ENCODE data around the gene ADGRG2. TPM values are rescaled to one million over a fixed set of nuclear protein-coding genes. Genes with fewer than 3 reads are reported as not detected.

The ADGRG2 gene
- total RNA-seq, 1 experiment from 2014 or later: 1.4 TPM

GRCh38 chrX:18973527-18974192 lies 148.6 kb downstream of the ADGRG2 start:
- Histone ChIP-seq H3K79me2 (ENCODE audit: low read length) (peaks cover 43% of the 10 kb centered on the region), H3K27me3 (ENCODE audit: low read length) (no peaks in the 10 kb centered on the region), H2AFZ (ENCODE audit: low read length) (no peak overlapping the region), H3K36me3 (ENCODE audit: low read depth, low read length) (0 out of 2 replicates have a peak, but pooled peaks cover 4% of the 10 kb centered on the region), H3K9me3 (ENCODE audit: low read length) (no peaks in the 10 kb centered on the region), H3K4me3 (ENCODE audit: low read length) (no peak overlapping the region), H3F3A (ENCODE audit: low read length, unreplicated experiment) (no peaks in the 10 kb centered on the region), H3K9ac (ENCODE audit: low read length) (no peak overlapping the region), H3K9me2 (replicated peaks; ENCODE audit: low read length) (no peaks in the 10 kb centered on the region), H3K4me2 (ENCODE audit: low read length) (no peak overlapping the region), H4K20me1 (ENCODE audit: low read length) (no peaks in the 10 kb centered on the region), H3K27ac (ENCODE audit: low read length) (no peak overlapping the region), H3K4me1 (ENCODE audit: insufficient read depth, low read length) (no peaks in the 10 kb centered on the region)
- BruUV-seq (replicated peaks): no TSS peak
- CTCF ChIA-PET: no interaction called here
- no peak for TF ChIP-seq EZH2phosphoT487 (IDR thresholded peaks at IDR 0.05; ENCODE audit: borderline replicate concordance, low read length)
- no peak for TF ChIP-seq CTCF (conservative IDR thresholded peaks at IDR 0.05; ENCODE audit: low read depth, low read length)
- TF ChIP-seq EZH2 (IDR thresholded peaks at IDR 0.05; ENCODE audit: low read length, unreplicated experiment): no peak
- DNase-seq (peak; percentile 16), ATAC-seq (no peak)
- POLR2A ChIA-PET (ENCODE audit: unreplicated experiment): no interaction called here
- intact Hi-C loops (cut with micrococcal nuclease): no loop called here

GRCh38 chrX:18971506-18971905 lies 150.8 kb downstream of the ADGRG2 start:
- Histone ChIP-seq H3K27ac (ENCODE audit: low read length) (no peak overlapping the region), H3K4me2 (ENCODE audit: low read length) (no peak overlapping the region), H3K4me1 (ENCODE audit: insufficient read depth, low read length) (no peaks in the 10 kb centered on the region), H3K79me2 (ENCODE audit: low read length) (peaks cover 27% of the 10 kb centered on the region; the same call in 1 of the 2 replicates), H3K27me3 (ENCODE audit: low read length) (no peaks in the 10 kb centered on the region), H4K20me1 (ENCODE audit: low read length) (no peaks in the 10 kb centered on the region), H3K9me2 (replicated peaks; ENCODE audit: low read length) (no peaks in the 10 kb centered on the region), H3K9ac (ENCODE audit: low read length) (no peak overlapping the region), H3K4me3 (ENCODE audit: low read length) (no peak overlapping the region), H3K9me3 (ENCODE audit: low read length) (no peaks in the 10 kb centered on the region), H3F3A (ENCODE audit: low read length, unreplicated experiment) (no peaks in the 10 kb centered on the region), H2AFZ (ENCODE audit: low read length) (no peak overlapping the region), H3K36me3 (ENCODE audit: low read depth, low read length) (0 out of 2 replicates have a peak, but pooled peaks cover 4% of the 10 kb centered on the region)
- DNase-seq (no peak), ATAC-seq (no peak)
- POLR2A ChIA-PET (ENCODE audit: unreplicated experiment): no interaction called here
- BruUV-seq (replicated peaks): no TSS peak
- CTCF ChIA-PET: no interaction called here
- intact Hi-C loops (cut with micrococcal nuclease): no loop called here
- TF ChIP-seq EZH2 (IDR thresholded peaks at IDR 0.05; ENCODE audit: low read length, unreplicated experiment) (no peak), CTCF (conservative IDR thresholded peaks at IDR 0.05; ENCODE audit: low read depth, low read length) (no peak), EZH2phosphoT487 (IDR thresholded peaks at IDR 0.05; ENCODE audit: borderline replicate concordance, low read length) (no peak)

GRCh38 chrX:18970465-18970864 lies 151.8 kb downstream of the ADGRG2 start:
- Histone ChIP-seq H4K20me1 (ENCODE audit: low read length) (no peaks in the 10 kb centered on the region), H3K27ac (ENCODE audit: low read length) (no peak overlapping the region), H2AFZ (ENCODE audit: low read length) (no peak overlapping the region), H3K4me1 (ENCODE audit: insufficient read depth, low read length) (no peaks in the 10 kb centered on the region), H3K9ac (ENCODE audit: low read length) (no peak overlapping the region), H3K79me2 (ENCODE audit: low read length) (peaks cover 24% of the 10 kb centered on the region; the same call in 1 of the 2 replicates), H3K9me3 (ENCODE audit: low read length) (no peaks in the 10 kb centered on the region), H3K4me2 (ENCODE audit: low read length) (no peak overlapping the region), H3F3A (ENCODE audit: low read length, unreplicated experiment) (no peaks in the 10 kb centered on the region), H3K36me3 (ENCODE audit: low read depth, low read length) (0 out of 2 replicates have a peak, but pooled peaks cover 4% of the 10 kb centered on the region), H3K27me3 (ENCODE audit: low read length) (no peaks in the 10 kb centered on the region), H3K9me2 (replicated peaks; ENCODE audit: low read length) (no peaks in the 10 kb centered on the region), H3K4me3 (ENCODE audit: low read length) (no peak overlapping the region)
- no TSS peak for BruUV-seq (replicated peaks)
- CTCF ChIA-PET: no interaction called here
- POLR2A ChIA-PET (ENCODE audit: unreplicated experiment): no interaction called here
- no peak for ATAC-seq
- intact Hi-C loops (cut with micrococcal nuclease): no loop called here
- no peak for DNase-seq
- no peak for TF ChIP-seq CTCF (conservative IDR thresholded peaks at IDR 0.05; ENCODE audit: low read depth, low read length)
- no peak for TF ChIP-seq EZH2phosphoT487 (IDR thresholded peaks at IDR 0.05; ENCODE audit: borderline replicate concordance, low read length)
- TF ChIP-seq EZH2 (IDR thresholded peaks at IDR 0.05; ENCODE audit: low read length, unreplicated experiment): no peak
